ENCODE data around the gene VASH1. TPM values are rescaled to one million over a fixed set of nuclear protein-coding genes. Genes with fewer than 3 reads are reported as not detected.
"Not testable (repeated sequence)": the region's sequence is repeated elsewhere in the genome, so short reads cannot be mapped to it uniquely, and the experiment has no call there.

VASH1 gene
- total RNA-seq, 1 donor from 2014 or later, result 19.5 TPM

- no peaks in the 10 kb centered on the region for H3K9me3 Mint-ChIP-seq (ENCODE audit: unreplicated experiment)
- H3K4me1 Mint-ChIP-seq (ENCODE audit: unreplicated experiment), result peaks cover 3% of the 10 kb centered on the region
- H3K36me3 Mint-ChIP-seq (ENCODE audit: unreplicated experiment), result no peaks in the 10 kb centered on the region
- H3K27ac Mint-ChIP-seq (ENCODE audit: unreplicated experiment), result no peak overlapping the region
- no peak for TF ChIP-seq CTCF (IDR thresholded peaks at IDR 0.05)
- DNase-seq (ENCODE audit: extremely low spot score, unreplicated experiment), result no peak
- H3K27me3 Mint-ChIP-seq (ENCODE audit: unreplicated experiment), result peaks cover 19% of the 10 kb centered on the region
- no peak overlapping the region for H3K4me3 Mint-ChIP-seq (ENCODE audit: unreplicated experiment)
Measured at GRCh38 chr14:76729953-76730505, 31.2 kb upstream of the VASH1 start.

- peaks cover 15% of the 10 kb centered on the region for H3K27me3 Mint-ChIP-seq (ENCODE audit: unreplicated experiment)
- not testable (repeated sequence) for H3K36me3 Mint-ChIP-seq (ENCODE audit: unreplicated experiment); H3K4me3 Mint-ChIP-seq (ENCODE audit: unreplicated experiment); H3K9me3 Mint-ChIP-seq (ENCODE audit: unreplicated experiment); H3K27ac Mint-ChIP-seq (ENCODE audit: unreplicated experiment); H3K4me1 Mint-ChIP-seq (ENCODE audit: unreplicated experiment)
- peak; percentile 78 for DNase-seq (ENCODE audit: extremely low spot score, unreplicated experiment)
Measured at GRCh38 chr14:76734501-76734900, 26.8 kb upstream of the VASH1 start.

- Mint-ChIP-seq H3K4me1 (ENCODE audit: unreplicated experiment) (peaks cover 6% of the 10 kb centered on the region), H3K9me3 (ENCODE audit: unreplicated experiment) (peaks cover 26% of the 10 kb centered on the region), H3K27me3 (ENCODE audit: unreplicated experiment) (peaks cover 7% of the 10 kb centered on the region), H3K36me3 (ENCODE audit: unreplicated experiment) (no peaks in the 10 kb centered on the region), H3K4me3 (ENCODE audit: unreplicated experiment) (no peak overlapping the region), H3K27ac (ENCODE audit: unreplicated experiment) (no peak overlapping the region)
- no peak for TF ChIP-seq CTCF (IDR thresholded peaks at IDR 0.05)
- DNase-seq (ENCODE audit: extremely low spot score, unreplicated experiment), result no peak
Measured at GRCh38 chr14:76736514-76736913, 24.8 kb upstream of the VASH1 start.

- Mint-ChIP-seq H3K27ac (ENCODE audit: unreplicated experiment) (no peak overlapping the region), H3K36me3 (ENCODE audit: unreplicated experiment) (peaks cover 2% of the 10 kb centered on the region), H3K4me1 (ENCODE audit: unreplicated experiment) (peaks cover 6% of the 10 kb centered on the region), H3K9me3 (ENCODE audit: unreplicated experiment) (peaks cover 33% of the 10 kb centered on the region), H3K4me3 (ENCODE audit: unreplicated experiment) (no peak overlapping the region), H3K27me3 (ENCODE audit: unreplicated experiment) (peaks cover 12% of the 10 kb centered on the region)
- no peak for DNase-seq (ENCODE audit: extremely low spot score, unreplicated experiment)
- TF ChIP-seq CTCF (IDR thresholded peaks at IDR 0.05), result no peak
Measured at GRCh38 chr14:76741074-76741473, 20.2 kb upstream of the VASH1 start.

GRCh38 chr14:76742185-76742584, 19.1 kb upstream of the VASH1 start:
- H3K27ac Mint-ChIP-seq (ENCODE audit: unreplicated experiment), result no peak overlapping the region
- H3K36me3 Mint-ChIP-seq (ENCODE audit: unreplicated experiment), result peaks cover 2% of the 10 kb centered on the region
- DNase-seq (ENCODE audit: extremely low spot score, unreplicated experiment), result peak; percentile 57
- H3K9me3 Mint-ChIP-seq (ENCODE audit: unreplicated experiment), result peaks cover 33% of the 10 kb centered on the region
- H3K27me3 Mint-ChIP-seq (ENCODE audit: unreplicated experiment), result peaks cover 17% of the 10 kb centered on the region
- H3K4me1 Mint-ChIP-seq (ENCODE audit: unreplicated experiment), result no peaks in the 10 kb centered on the region
- no peak for TF ChIP-seq CTCF (IDR thresholded peaks at IDR 0.05)
- H3K4me3 Mint-ChIP-seq (ENCODE audit: unreplicated experiment), result no peak overlapping the region

- Mint-ChIP-seq H3K9me3 (ENCODE audit: unreplicated experiment) (peaks cover 33% of the 10 kb centered on the region), H3K27me3 (ENCODE audit: unreplicated experiment) (peaks cover 21% of the 10 kb centered on the region), H3K4me1 (ENCODE audit: unreplicated experiment) (no peaks in the 10 kb centered on the region), H3K27ac (ENCODE audit: unreplicated experiment) (no peak overlapping the region), H3K36me3 (ENCODE audit: unreplicated experiment) (peaks cover 2% of the 10 kb centered on the region), H3K4me3 (ENCODE audit: unreplicated experiment) (no peak overlapping the region)
- peak; percentile 66 for DNase-seq (ENCODE audit: extremely low spot score, unreplicated experiment)
- no peak for TF ChIP-seq CTCF (IDR thresholded peaks at IDR 0.05)
Measured at GRCh38 chr14:76742966-76743365, 18.3 kb upstream of the VASH1 start.
